Measurements from ENCODE around the gene SLC16A9. TPM values are rescaled to one million over a fixed set of nuclear protein-coding genes. Genes with fewer than 3 reads are reported as not detected.

SLC16A9 gene
- total and polyA plus RNA-seq, 5 donors, result 0.48 to 4.3 (median 1.1) TPM

DNA sequence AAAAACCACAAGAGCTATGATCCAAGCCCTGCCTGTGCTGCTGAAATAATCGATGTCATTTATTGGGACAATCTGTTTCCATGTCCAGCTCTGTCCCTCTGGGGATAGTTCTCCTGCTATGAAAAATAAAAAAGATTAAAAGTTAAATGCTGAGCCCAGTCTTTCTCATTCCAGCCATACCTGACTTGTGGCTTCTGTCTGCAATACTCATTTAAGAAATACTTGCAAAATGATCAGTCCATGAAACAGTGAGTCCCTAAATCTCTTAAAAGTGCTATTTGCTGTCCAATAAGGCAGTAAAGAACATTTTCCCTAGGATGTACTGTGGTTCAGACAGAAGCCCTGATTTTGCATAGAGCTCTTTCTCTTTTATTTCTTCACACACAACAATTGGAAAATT lies 91.7 kb downstream of the SLC16A9 start:
- H3K9me3 ChIP-seq (ENCODE audit: control insufficient read depth, low read length), result no peaks in the 10 kb centered on the region
- no peaks in the 10 kb centered on the region for H3K27me3 ChIP-seq (ENCODE audit: control insufficient read depth, insufficient read depth)
- no peak overlapping the region for H3K27ac ChIP-seq (ENCODE audit: low read length)
- intact Hi-C loops (cut with DNase I), result no loop called here
- no peaks in the 10 kb centered on the region for H3K4me1 ChIP-seq (ENCODE audit: control insufficient read depth, insufficient read depth, low read length)
- 53% methylated on average over 1 of the region's 1 CpG for WGBS
- ATAC-seq (no peak), DNase-seq (no peak)
- H3K4me3 ChIP-seq (ENCODE audit: low read length), result no peak overlapping the region

GRCh38 chr10:59611048-59611447 lies 98.6 kb downstream of the SLC16A9 start:
- no peak for DNase-seq
- Histone ChIP-seq H3K4me1 (ENCODE audit: control insufficient read depth, insufficient read depth, low read length) (peaks cover 2% of the 10 kb centered on the region), H3K9me3 (ENCODE audit: control insufficient read depth, low read length) (no peaks in the 10 kb centered on the region), H3K4me3 (ENCODE audit: low read length) (no peak overlapping the region), H3K27me3 (ENCODE audit: control insufficient read depth, insufficient read depth) (no peaks in the 10 kb centered on the region), H3K27ac (ENCODE audit: low read length) (no peak overlapping the region)
- ATAC-seq, result no peak
- intact Hi-C loops (cut with DNase I), result no loop called here

DNA sequence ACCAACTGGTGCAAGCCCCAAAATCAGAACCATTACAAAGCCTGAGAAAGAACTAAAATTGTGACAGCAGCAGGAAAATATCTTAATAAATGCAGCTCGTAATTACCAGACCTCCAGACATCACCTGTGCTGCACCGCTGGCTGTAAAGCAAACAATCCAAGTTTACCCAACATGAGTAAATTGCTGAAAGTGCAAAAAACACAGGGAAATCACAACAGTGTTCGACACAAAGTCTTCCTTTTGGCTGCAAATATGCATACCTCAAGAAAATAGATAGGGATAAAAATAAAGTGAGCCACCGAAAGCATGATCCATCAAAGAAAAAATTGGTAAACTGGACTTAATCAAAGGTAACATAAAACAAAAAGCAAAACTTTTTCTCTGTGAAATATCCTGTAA lies 101.7 kb downstream of the SLC16A9 start:
- intact Hi-C loops (cut with DNase I), result no loop called here
- no peak for DNase-seq
- 83% methylated on average over 4 of the region's 4 CpGs for WGBS

DNA sequence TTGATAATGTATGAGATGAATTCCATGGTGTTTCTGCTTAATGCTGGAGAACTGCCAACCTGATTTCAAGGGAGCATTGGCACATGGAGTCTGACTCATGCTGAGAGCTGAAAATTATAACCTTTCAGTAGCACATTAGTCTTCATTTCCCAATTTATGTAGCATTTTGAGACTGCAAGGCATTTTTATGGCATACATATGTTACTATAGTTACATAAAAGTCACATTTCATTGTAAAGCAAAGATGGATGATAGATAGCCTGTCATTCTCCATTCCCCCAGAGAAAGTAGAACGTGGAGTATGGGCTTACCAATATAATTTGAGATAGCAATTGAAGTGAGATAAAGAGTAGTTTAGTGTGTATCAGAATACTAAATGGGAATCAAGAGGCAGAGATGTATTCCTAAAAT lies 103.1 kb downstream of the SLC16A9 start:
- Histone ChIP-seq H3K9me3 (ENCODE audit: control insufficient read depth, low read length) (no peaks in the 10 kb centered on the region), H3K4me3 (ENCODE audit: low read length) (no peak overlapping the region), H3K27ac (ENCODE audit: low read length) (no peak overlapping the region), H3K27me3 (ENCODE audit: control insufficient read depth, insufficient read depth) (no peaks in the 10 kb centered on the region), H3K4me1 (ENCODE audit: control insufficient read depth, insufficient read depth, low read length) (peaks cover 2% of the 10 kb centered on the region)
- ATAC-seq, result no peak
- DNase-seq, result no peak
- 56% methylated on average over 1 of the region's 1 CpG for WGBS
- intact Hi-C loops (cut with DNase I), result no loop called here

More for the DNA sequence above, 101.7 kb downstream of the SLC16A9 start:
- Histone ChIP-seq H3K4me1 (ENCODE audit: control insufficient read depth, insufficient read depth, low read length) (peaks cover 2% of the 10 kb centered on the region), H3K27ac (ENCODE audit: low read length) (no peak overlapping the region), H3K9me3 (ENCODE audit: control insufficient read depth, low read length) (no peaks in the 10 kb centered on the region), H3K4me3 (ENCODE audit: low read length) (no peak overlapping the region), H3K27me3 (ENCODE audit: control insufficient read depth, insufficient read depth) (no peaks in the 10 kb centered on the region)
- no peak for ATAC-seq

DNA sequence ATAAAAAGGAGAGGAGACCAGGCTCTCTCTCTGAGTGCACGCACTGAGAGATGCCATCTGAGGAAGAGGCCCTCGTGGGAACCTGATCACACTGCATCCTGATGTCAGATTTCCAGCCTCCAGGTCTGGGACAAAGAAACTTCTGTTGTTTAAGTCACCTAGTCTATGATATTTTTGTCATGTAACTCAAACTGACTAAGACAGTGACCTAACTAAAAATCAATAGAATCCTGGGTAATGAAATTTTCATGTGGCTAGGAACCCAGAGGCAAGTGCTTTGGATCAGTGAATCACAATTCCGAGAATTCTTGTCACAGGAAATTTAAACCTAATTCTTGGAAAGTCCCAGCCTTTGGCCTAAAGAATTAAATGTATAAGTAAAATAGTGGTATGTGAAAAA lies 107.7 kb downstream of the SLC16A9 start:
- Histone ChIP-seq H3K4me1 (ENCODE audit: control insufficient read depth, insufficient read depth, low read length) (no peaks in the 10 kb centered on the region), H3K27ac (ENCODE audit: low read length) (no peak overlapping the region), H3K4me3 (ENCODE audit: low read length) (no peak overlapping the region), H3K27me3 (ENCODE audit: control insufficient read depth, insufficient read depth) (no peaks in the 10 kb centered on the region), H3K9me3 (ENCODE audit: control insufficient read depth, low read length) (no peaks in the 10 kb centered on the region)
- DNase-seq, result no peak
- no peak for ATAC-seq
- WGBS, result 75% methylated on average over 3 of the region's 3 CpGs
- intact Hi-C loops (cut with DNase I), result no loop called here

Other genes with a start within 250 kb of the SLC16A9 start
- not detected for gene MRLN, start 43.6 kb upstream of the SLC16A9 start, total RNA-seq
- not detected for gene MRLN, start 43.6 kb upstream of the SLC16A9 start, polyA plus RNA-seq
- 10 to 100 TPM; 21.3 to 28.1 (median 23.8) TPM for gene CCDC6, start 196.7 kb upstream of the SLC16A9 start, total RNA-seq
- 8.3 TPM for gene CCDC6, start 196.7 kb upstream of the SLC16A9 start, polyA plus RNA-seq